Measurements from ENCODE around the gene HOOK1. TPM values are rescaled to one million over a fixed set of nuclear protein-coding genes. Genes with fewer than 3 reads are reported as not detected.
"Not testable (repeated sequence)": the region's sequence is repeated elsewhere in the genome, so short reads cannot be mapped to it uniquely, and the experiment has no call there.

HOOK1 gene
- total RNA-seq, 1 donor from 2014 or later: 2.1 TPM

- TF ChIP-seq, protein P1, sequence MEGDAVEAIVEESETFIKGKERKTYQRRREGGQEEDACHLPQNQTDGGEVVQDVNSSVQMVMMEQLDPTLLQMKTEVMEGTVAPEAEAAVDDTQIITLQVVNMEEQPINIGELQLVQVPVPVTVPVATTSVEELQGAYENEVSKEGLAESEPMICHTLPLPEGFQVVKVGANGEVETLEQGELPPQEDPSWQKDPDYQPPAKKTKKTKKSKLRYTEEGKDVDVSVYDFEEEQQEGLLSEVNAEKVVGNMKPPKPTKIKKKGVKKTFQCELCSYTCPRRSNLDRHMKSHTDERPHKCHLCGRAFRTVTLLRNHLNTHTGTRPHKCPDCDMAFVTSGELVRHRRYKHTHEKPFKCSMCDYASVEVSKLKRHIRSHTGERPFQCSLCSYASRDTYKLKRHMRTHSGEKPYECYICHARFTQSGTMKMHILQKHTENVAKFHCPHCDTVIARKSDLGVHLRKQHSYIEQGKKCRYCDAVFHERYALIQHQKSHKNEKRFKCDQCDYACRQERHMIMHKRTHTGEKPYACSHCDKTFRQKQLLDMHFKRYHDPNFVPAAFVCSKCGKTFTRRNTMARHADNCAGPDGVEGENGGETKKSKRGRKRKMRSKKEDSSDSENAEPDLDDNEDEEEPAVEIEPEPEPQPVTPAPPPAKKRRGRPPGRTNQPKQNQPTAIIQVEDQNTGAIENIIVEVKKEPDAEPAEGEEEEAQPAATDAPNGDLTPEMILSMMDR (conservative IDR thresholded peaks at IDR 0.05): no peak
- Mint-ChIP-seq H3K9me3 (no peaks in the 10 kb centered on the region), H3K4me1 (no peaks in the 10 kb centered on the region), H3K27me3 (ENCODE audit: low read depth) (no peaks in the 10 kb centered on the region), H3K36me3 (ENCODE audit: low read depth) (no peaks in the 10 kb centered on the region), H3K4me3 (no peak overlapping the region), H3K27ac (ENCODE audit: unreplicated experiment) (no peak overlapping the region)
- no peak for DNase-seq (ENCODE audit: low read depth, low spot score)
These were observed 30.3 kb downstream of the HOOK1 start for GRCh38 chr1:59845091-59845490.

GRCh38 chr1:59846209-59846894, 31.6 kb downstream of the HOOK1 start:
- Mint-ChIP-seq H3K9me3 (no peaks in the 10 kb centered on the region), H3K36me3 (ENCODE audit: low read depth) (no peaks in the 10 kb centered on the region), H3K4me3 (no peak overlapping the region), H3K27me3 (ENCODE audit: low read depth) (no peaks in the 10 kb centered on the region), H3K4me1 (no peaks in the 10 kb centered on the region), H3K27ac (ENCODE audit: unreplicated experiment) (no peak overlapping the region)
- no peak for DNase-seq (ENCODE audit: low read depth, low spot score)
- TF ChIP-seq, protein P1 (conservative IDR thresholded peaks at IDR 0.05): no peak

GRCh38 chr1:59846895-59847282, 32.1 kb downstream of the HOOK1 start:
- no peaks in the 10 kb centered on the region for H3K9me3 Mint-ChIP-seq
- no peaks in the 10 kb centered on the region for H3K27me3 Mint-ChIP-seq (ENCODE audit: low read depth)
- TF ChIP-seq, protein P1 (conservative IDR thresholded peaks at IDR 0.05): no peak
- H3K36me3 Mint-ChIP-seq (ENCODE audit: low read depth): no peaks in the 10 kb centered on the region
- DNase-seq (ENCODE audit: low read depth, low spot score): no peak
- H3K27ac Mint-ChIP-seq (ENCODE audit: unreplicated experiment): no peak overlapping the region
- no peaks in the 10 kb centered on the region for H3K4me1 Mint-ChIP-seq
- no peak overlapping the region for H3K4me3 Mint-ChIP-seq

- Mint-ChIP-seq H3K27me3 (ENCODE audit: low read depth) (no peaks in the 10 kb centered on the region), H3K9me3 (peaks cover 4% of the 10 kb centered on the region), H3K36me3 (ENCODE audit: low read depth) (peaks cover 3% of the 10 kb centered on the region), H3K27ac (ENCODE audit: unreplicated experiment) (no peak overlapping the region), H3K4me3 (no peak overlapping the region), H3K4me1 (peaks cover 7% of the 10 kb centered on the region)
- TF ChIP-seq, protein P1 (conservative IDR thresholded peaks at IDR 0.05): no peak
- DNase-seq (ENCODE audit: low read depth, low spot score): no peak
These were observed 37.4 kb downstream of the HOOK1 start for GRCh38 chr1:59852117-59852516.

DNA sequence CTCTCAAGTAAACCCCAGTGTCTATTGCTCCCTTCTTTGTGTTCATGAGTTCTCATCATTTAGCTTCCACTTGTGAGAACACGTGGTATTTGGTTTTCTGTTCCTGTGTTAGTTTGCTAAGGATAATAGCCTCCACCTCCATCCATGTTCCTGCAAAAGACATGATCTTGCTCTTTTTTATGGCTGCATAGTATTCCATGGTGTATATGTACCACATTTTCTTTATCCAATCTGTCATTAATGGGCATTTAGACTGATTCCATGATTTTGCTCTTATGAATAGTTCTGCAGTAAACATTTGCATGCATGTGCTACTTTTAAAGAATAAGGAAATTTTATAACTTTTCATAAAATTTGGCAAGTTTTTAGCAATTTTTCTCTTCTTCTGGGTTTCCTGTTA, 40.5 kb downstream of the HOOK1 start:
- H3K27me3 Mint-ChIP-seq (ENCODE audit: low read depth); H3K9me3 Mint-ChIP-seq; H3K36me3 Mint-ChIP-seq (ENCODE audit: low read depth); DNase-seq (ENCODE audit: low read depth, low spot score); H3K4me1 Mint-ChIP-seq; H3K4me3 Mint-ChIP-seq; H3K27ac Mint-ChIP-seq (ENCODE audit: unreplicated experiment): not testable (repeated sequence)

DNA sequence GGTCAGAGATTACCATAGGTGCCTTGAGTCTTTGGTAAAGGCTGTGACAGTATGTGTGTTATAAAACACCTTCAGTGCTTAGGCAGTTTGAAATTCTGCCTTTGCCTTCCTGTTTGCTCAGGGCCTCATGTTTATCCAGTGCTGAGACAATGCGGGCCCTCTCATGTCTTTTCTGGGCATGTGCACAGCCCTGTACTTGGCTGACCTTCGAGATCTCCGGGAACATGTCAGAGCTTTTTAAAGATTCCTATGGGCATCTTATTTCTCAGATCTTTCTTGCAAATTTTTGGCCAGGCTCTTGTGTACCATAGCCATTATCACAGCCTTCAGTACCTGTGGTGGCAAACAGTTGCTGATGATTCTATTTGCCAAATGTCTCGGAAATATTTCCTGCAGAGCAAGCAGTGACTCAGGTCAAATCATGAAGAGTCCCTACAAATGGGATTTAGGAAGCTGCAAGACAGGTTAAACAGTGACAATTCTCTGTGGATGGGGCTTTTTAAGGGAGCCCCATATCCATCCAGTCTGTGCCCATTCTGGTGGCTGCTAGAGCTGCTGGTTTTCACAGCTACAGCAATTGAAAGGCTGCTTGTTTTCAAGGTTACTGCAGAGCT, 42.1 kb downstream of the HOOK1 start:
- Mint-ChIP-seq H3K4me1 (peaks cover 8% of the 10 kb centered on the region), H3K36me3 (ENCODE audit: low read depth) (peaks cover 3% of the 10 kb centered on the region), H3K9me3 (peaks cover 4% of the 10 kb centered on the region), H3K4me3 (no peak overlapping the region), H3K27me3 (ENCODE audit: low read depth) (no peaks in the 10 kb centered on the region), H3K27ac (ENCODE audit: unreplicated experiment) (no peak overlapping the region)
- no peak for DNase-seq (ENCODE audit: low read depth, low spot score)
- TF ChIP-seq, protein P1 (conservative IDR thresholded peaks at IDR 0.05): no peak
